GM12878 (cell line): ENCODE measurements around the gene RRAS. TPM values are rescaled to one million over a fixed set of nuclear protein-coding genes. Genes with fewer than 3 reads are reported as not detected.

ENCODE experiments used
- CBX3 ChIP-seq: fragments of 200-600 bp; sonication (generic); IDR thresholded peaks from 2 replicates; pipeline ENCODE4 v1.6.1; 2016; ENCODE audit warnings: low read depth, borderline replicate concordance
- CEBPB ChIP-seq, 2 experiments: fragments of 150-350 bp in 1 of 2; IDR thresholded peaks; 2 replicates each; pipeline ENCODE4 v1.6.1; 2012 to 2014; ENCODE audit warnings: low read depth in 2 of 2, low read length in 2 of 2, borderline replicate concordance in 1 of 2, inconsistent platforms in 1 of 2
- CREM ChIP-seq: IDR thresholded peaks from 2 replicates; pipeline ENCODE4 v1.6.1; 2014; ENCODE audit warnings: antibody characterized with exemption, low read depth
- CTCF ChIP-seq, 3 experiments: IDR thresholded peaks in 2 of 3; conservative IDR thresholded peaks in 1 of 3; 2 replicates each; pipeline ENCODE4 v1.5.1; 2011; ENCODE audit warnings: low read depth in 3 of 3, low read length in 3 of 3, mild to moderate bottlenecking in 3 of 3, control low read depth in 2 of 3, moderate library complexity in 2 of 3, inconsistent platforms in 1 of 3, mixed read lengths in 1 of 3; ENCODE audit not compliant: control insufficient read depth in 2 of 3, insufficient read depth in 1 of 3; ENCODE audit errors: extremely low read depth in 1 of 3
- ETV6 ChIP-seq, 2 experiments: fragments of 450-650 bp in 1 of 2; IDR thresholded peaks in 1 of 2; conservative IDR thresholded peaks in 1 of 2; 2 replicates each; pipeline ENCODE4 v1.6.1; 2014; ENCODE audit warnings: antibody characterized with exemption in 1 of 2, borderline replicate concordance in 1 of 2, low read depth in 1 of 2, mild to moderate bottlenecking in 1 of 2, moderate library complexity in 1 of 2
- FOXM1 ChIP-seq: IDR thresholded peaks from 2 replicates; pipeline ENCODE4 v1.6.1; 2012; ENCODE audit warnings: low read depth, mild to moderate bottlenecking, inconsistent platforms, low read length, moderate library complexity
- GATAD2B ChIP-seq: fragments of 450-650 bp; conservative IDR thresholded peaks from 2 replicates; pipeline ENCODE4 v1.6.1; 2017; ENCODE audit warnings: low read depth, mild to moderate bottlenecking, moderate library complexity
- IKZF1 ChIP-seq: fragments of 450-650 bp; conservative IDR thresholded peaks from 2 replicates; pipeline ENCODE4 v1.6.1; 2017; ENCODE audit warnings: antibody characterized with exemption, mild to moderate bottlenecking
- NFIC ChIP-seq: IDR thresholded peaks from 2 replicates; pipeline ENCODE4 v1.6.1; 2012; ENCODE audit warnings: low read depth, mild to moderate bottlenecking, inconsistent platforms, low read length, moderate library complexity
- NR2C1 ChIP-seq: fragments of 450-650 bp; IDR thresholded peaks from 2 replicates; pipeline ENCODE4 v1.6.1; 2017; ENCODE audit warnings: antibody characterized with exemption, mild to moderate bottlenecking, moderate library complexity
- POLR2A ChIP-seq: IDR thresholded peaks from 2 replicates; pipeline ENCODE4 v1.6.1; 2011; ENCODE audit warnings: low read depth, mild to moderate bottlenecking, low read length
- SMAD1 ChIP-seq: fragments of 450-650 bp; IDR thresholded peaks from 2 replicates; pipeline ENCODE4 v1.6.1; 2018; ENCODE audit warnings: mild to moderate bottlenecking, low read depth; ENCODE audit not compliant: partially characterized antibody
- SMC3 ChIP-seq: IDR thresholded peaks from 2 replicates; pipeline ENCODE4 v1.6.1; 2011; ENCODE audit warnings: low read length, improper control_type of control experiment, borderline replicate concordance
- SP1 ChIP-seq: IDR thresholded peaks from one replicate; pipeline ENCODE4 v1.6.1; 2011; ENCODE audit warnings: low read depth, low read length
- ZNF217 ChIP-seq: fragments of 450-650 bp; IDR thresholded peaks from 2 replicates; pipeline ENCODE4 v1.6.1; 2017; ENCODE audit warnings: antibody characterized with exemption, mild to moderate bottlenecking
- ZNF592 ChIP-seq: fragments of 450-650 bp; IDR thresholded peaks from 2 replicates; pipeline ENCODE4 v1.6.1; 2017; ENCODE audit warnings: mild to moderate bottlenecking, moderate library complexity
- ZNF622 ChIP-seq: fragments of 450-650 bp; IDR thresholded peaks from 2 replicates; pipeline ENCODE4 v1.6.1; 2017; ENCODE audit warnings: mild to moderate bottlenecking, inconsistent platforms
- ZSCAN29 ChIP-seq: fragments of 450-650 bp; IDR thresholded peaks from 2 replicates; pipeline ENCODE4 v1.6.1; 2017; ENCODE audit warnings: mild to moderate bottlenecking, moderate library complexity
- polyA plus RNA-seq, 11 experiments: library from polyadenylated mRNA; depleted of rRNA in 4 of 11; unstranded in 6 of 11; stranded (reverse) in 5 of 11; fragments of >200 nt; fragmentation: Nextera tagmentation in 4 of 11; fragmentation: Illumina TruSeq in 1 of 11; extraction: Ambion mirVana in 4 of 11; extraction: Trizol in 1 of 11; gene quantifications; 1 replicate in 1 of 11; 2 replicates in 10 of 11; pipeline versions ENCODE4 v1.2.1 to v1.2.3, GENCODE V29; 2011 to 2016; ENCODE audit warnings: inconsistent platforms in 2 of 11, missing spikeins in 2 of 11, low read depth in 1 of 11
- total RNA-seq, 4 experiments: library from RNA; depleted of rRNA in 3 of 4; stranded (reverse); fragments of >200 nt in 3 of 4; fragmentation: Illumina TruSeq in 1 of 4; extraction: Trizol in 1 of 4; gene quantifications; 2 replicates each; pipeline versions ENCODE4 v1.2.1 to v1.2.3, GENCODE V29; 2013 to 2021
- TF ChIP-seq, protein P1 (sequence below): IDR thresholded peaks from 2 replicates; pipeline ENCODE4 v1.6.1; 2011; ENCODE audit warnings: borderline replicate concordance, low read depth, mild to moderate bottlenecking, moderate library complexity, mixed read lengths, low read length; ENCODE audit not compliant: insufficient read depth; ENCODE audit errors: extremely low read length
- TF ChIP-seq, protein P2 (sequence below): fragments of 450-650 bp; conservative IDR thresholded peaks from 2 replicates; pipeline ENCODE4 v1.6.1; 2017; ENCODE audit warnings: mild to moderate bottlenecking, moderate library complexity

RRAS gene
- total and polyA plus RNA-seq, 10 of the 15 experiments (the other 5 are each of a cell fraction or from before 2014, with no cell fraction given), result 0.24 to 5.8 (median 1.8) TPM

DNA sequence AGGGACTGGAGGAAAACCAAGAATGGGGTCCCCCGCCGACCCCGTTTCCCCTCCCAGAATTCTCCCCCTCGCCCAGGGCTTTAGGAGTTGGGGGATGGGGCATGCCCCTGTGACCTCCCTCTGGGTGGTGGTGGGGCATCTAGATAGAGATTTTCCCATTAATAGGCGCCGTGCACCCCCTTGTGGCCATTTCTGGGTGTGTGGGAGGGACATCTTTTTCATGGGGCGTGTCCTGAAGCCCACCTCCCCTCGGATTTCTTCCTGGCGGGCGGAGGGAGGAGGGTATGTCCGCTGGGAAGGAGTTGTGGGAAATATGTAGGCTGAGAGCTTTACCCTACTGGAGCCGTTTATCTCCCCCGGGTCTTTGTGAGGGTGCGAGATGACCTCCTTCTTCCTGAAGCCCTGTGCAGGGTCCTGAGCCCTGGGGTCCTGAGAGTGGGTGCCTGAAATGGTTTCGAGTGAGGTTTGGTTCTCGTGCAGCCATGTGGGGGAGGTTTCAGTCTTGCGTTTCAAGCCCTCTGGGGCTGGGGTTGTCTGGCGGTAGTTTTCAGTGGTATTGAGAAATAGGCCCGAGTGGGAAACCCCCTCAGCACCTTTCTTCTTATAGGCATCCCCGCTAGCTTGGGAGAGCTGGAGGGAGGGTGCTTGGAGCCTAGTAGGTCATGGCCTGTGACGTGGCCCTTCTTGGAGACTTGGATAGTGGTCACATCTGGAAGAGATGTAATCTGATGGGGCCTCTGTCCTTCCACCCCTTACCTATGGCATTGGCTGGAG is 38.1 kb upstream of the RRAS start (continued):
- TF ChIP-seq ETV6 (conservative IDR thresholded peaks at IDR 0.05 in 1 of 2, IDR thresholded peaks at IDR 0.05 in 1 of 2; ENCODE audit: borderline replicate concordance in 1 of 2, low read depth in 1 of 2) (no peak), FOXM1 (peak; percentile 73; the same call in 1 of the 2 replicates), SP1 (no peak), CTCF (IDR thresholded peaks at IDR 0.05 in 2 of 3, conservative IDR thresholded peaks at IDR 0.05 in 1 of 3; ENCODE audit: control insufficient read depth in 2 of 3, extremely low read depth in 1 of 3, insufficient read depth in 1 of 3, low read depth in 3 of 3, low read length in 3 of 3) (peak; percentile 64 to 81 (median 73)), POLR2A (peak; percentile 38), SMAD1 (no peak), CEBPB (IDR thresholded peaks at IDR 0.05; ENCODE audit: borderline replicate concordance in 1 of 2, low read depth in 2 of 2, low read length in 2 of 2) (peak in 1 of 2 experiments; percentile 59; a peak in 1 of 4 replicates), IKZF1 (peak; percentile 62; the same call in 1 of the 2 replicates), SMC3 (peak; percentile 39; the same call in 1 of the 2 replicates), CREM (0 out of 2 replicates have a peak, but pooled peaks have one; percentile 23), NFIC (peak; percentile 53; the same call in 1 of the 2 replicates), ZNF622 (no peak), NR2C1 (0 out of 2 replicates have a peak, but pooled peaks have one; percentile 19), ZSCAN29 (no peak), CBX3 (no peak), ZNF592 (no peak), ZNF217 (no peak), GATAD2B (no peak; the same call in 1 of the 2 replicates)
- TF ChIP-seq, protein P1, sequence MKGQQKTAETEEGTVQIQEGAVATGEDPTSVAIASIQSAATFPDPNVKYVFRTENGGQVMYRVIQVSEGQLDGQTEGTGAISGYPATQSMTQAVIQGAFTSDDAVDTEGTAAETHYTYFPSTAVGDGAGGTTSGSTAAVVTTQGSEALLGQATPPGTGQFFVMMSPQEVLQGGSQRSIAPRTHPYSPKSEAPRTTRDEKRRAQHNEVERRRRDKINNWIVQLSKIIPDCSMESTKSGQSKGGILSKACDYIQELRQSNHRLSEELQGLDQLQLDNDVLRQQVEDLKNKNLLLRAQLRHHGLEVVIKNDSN, result no peak
- TF ChIP-seq, protein P2, sequence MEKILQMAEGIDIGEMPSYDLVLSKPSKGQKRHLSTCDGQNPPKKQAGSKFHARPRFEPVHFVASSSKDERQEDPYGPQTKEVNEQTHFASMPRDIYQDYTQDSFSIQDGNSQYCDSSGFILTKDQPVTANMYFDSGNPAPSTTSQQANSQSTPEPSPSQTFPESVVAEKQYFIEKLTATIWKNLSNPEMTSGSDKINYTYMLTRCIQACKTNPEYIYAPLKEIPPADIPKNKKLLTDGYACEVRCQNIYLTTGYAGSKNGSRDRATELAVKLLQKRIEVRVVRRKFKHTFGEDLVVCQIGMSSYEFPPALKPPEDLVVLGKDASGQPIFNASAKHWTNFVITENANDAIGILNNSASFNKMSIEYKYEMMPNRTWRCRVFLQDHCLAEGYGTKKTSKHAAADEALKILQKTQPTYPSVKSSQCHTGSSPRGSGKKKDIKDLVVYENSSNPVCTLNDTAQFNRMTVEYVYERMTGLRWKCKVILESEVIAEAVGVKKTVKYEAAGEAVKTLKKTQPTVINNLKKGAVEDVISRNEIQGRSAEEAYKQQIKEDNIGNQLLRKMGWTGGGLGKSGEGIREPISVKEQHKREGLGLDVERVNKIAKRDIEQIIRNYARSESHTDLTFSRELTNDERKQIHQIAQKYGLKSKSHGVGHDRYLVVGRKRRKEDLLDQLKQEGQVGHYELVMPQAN, result no peak; the same call in none of the 2 replicates
